SH-SY5Y (cell line): ENCODE results near the gene UBXN4.

ENCODE experiments used
- GATA2 ChIP-seq: IDR thresholded peaks from 2 replicates; pipeline ENCODE4 v1.6.1; 2011; ENCODE audit warnings: mild to moderate bottlenecking, low read depth, low read length
- GATA3 ChIP-seq: IDR thresholded peaks from 2 replicates; pipeline ENCODE4 v1.6.1; 2011; ENCODE audit warnings: low read depth, mild to moderate bottlenecking, low read length, moderate library complexity

DNA sequence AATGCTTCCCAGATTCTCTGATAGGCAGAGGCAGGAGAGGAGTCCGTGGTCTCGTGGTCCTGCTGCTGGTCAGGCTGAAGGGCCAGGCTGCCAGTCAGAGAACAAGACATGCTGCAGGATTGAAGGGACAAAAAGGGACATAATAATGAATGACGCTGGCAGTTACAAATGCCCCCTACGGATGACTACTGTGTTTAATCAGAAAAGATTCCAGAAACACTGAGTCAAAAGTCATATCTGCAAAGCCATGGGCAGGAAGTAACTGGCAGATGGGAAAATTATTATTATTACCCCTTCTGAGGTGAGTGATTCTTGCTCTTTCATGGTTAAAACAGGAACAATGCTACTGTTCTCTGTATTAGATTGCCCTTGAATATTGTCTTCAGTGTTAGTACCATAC, 76.3 kb downstream of the UBXN4 start:
- TF ChIP-seq GATA2 (no peak), GATA3 (no peak)
